Vagina (tissue), 2 donors: Measurements from ENCODE around the gene SACS. TPM values are rescaled to one million over a fixed set of nuclear protein-coding genes. Genes with fewer than 3 reads are reported as not detected.

ENCODE experiments used
- DNase-seq, 2 donors: peaks; one replicate each; pipeline ENCODE4 v3.0.0-alpha.2; 2017; ENCODE audit errors: extremely low spot score in 2 of 2
- H3K27ac ChIP-seq: fragments of 200-600 bp; sonication (generic); one replicate; pipeline ENCODE4 v1.5.1; 2019
- H3K27me3 ChIP-seq: fragments of 200-600 bp; sonication (generic); one replicate; pipeline ENCODE4 v1.5.1; 2019
- H3K36me3 ChIP-seq, 2 donors: fragments of 200-600 bp; sonication (generic); one replicate each; pipeline ENCODE4 v1.5.1; 2017 to 2019
- H3K4me1 ChIP-seq: fragments of 200-600 bp; sonication (generic); one replicate; pipeline ENCODE4 v1.5.1; 2019
- H3K4me3 ChIP-seq, 2 donors: fragments of 200-600 bp; sonication (generic); 1 replicate in 1 of 2; 2 replicates in 1 of 2; pipeline ENCODE4 v1.5.1; 2016 to 2019
- H3K9me3 ChIP-seq: fragments of 200-600 bp; sonication (generic); one replicate; pipeline ENCODE4 v1.5.1; 2019
- POLR2A ChIP-seq, 2 donors: fragments of 450-650 bp; IDR thresholded peaks; one replicate each; pipeline ENCODE4 v1.6.1; 2017; ENCODE audit warnings: antibody characterized with exemption in 2 of 2, mild to moderate bottlenecking in 2 of 2, moderate library complexity in 2 of 2
- POLR2AphosphoS5 ChIP-seq, 2 donors: sonication (generic); formaldehyde crosslinking; IDR thresholded peaks; one replicate each; pipeline ENCODE4 v1.9.0; 2017; ENCODE audit warnings: antibody characterized with exemption in 2 of 2, mild to moderate bottlenecking in 2 of 2, low read depth in 1 of 2; ENCODE audit not compliant: insufficient read depth in 1 of 2
- intact Hi-C: fragments of 100-400 bp; cut with DNase I; formaldehyde crosslinking; loops from one replicate; pipeline ENCODE4 v1.15.1; 2023
- total RNA-seq: library from RNA; depleted of rRNA; stranded (reverse); fragments of >200 nt; gene quantifications from one replicate; pipeline ENCODE4 v1.2.3, GENCODE V29; 2016
- TF ChIP-seq, protein P1 (sequence below), 3 experiments: fragments of 450-650 bp in 2 of 3; fragments of 200-600 bp in 1 of 3; sonication (generic) in 1 of 3; IDR thresholded peaks; one replicate each; pipeline ENCODE4 v1.5.1; 2017 to 2019; ENCODE audit warnings: antibody characterized with exemption in 3 of 3, mild to moderate bottlenecking in 2 of 3, moderate library complexity in 2 of 3

Gene SACS
- total RNA-seq, 1 donor from 2014 or later: 24.8 TPM

DNA sequence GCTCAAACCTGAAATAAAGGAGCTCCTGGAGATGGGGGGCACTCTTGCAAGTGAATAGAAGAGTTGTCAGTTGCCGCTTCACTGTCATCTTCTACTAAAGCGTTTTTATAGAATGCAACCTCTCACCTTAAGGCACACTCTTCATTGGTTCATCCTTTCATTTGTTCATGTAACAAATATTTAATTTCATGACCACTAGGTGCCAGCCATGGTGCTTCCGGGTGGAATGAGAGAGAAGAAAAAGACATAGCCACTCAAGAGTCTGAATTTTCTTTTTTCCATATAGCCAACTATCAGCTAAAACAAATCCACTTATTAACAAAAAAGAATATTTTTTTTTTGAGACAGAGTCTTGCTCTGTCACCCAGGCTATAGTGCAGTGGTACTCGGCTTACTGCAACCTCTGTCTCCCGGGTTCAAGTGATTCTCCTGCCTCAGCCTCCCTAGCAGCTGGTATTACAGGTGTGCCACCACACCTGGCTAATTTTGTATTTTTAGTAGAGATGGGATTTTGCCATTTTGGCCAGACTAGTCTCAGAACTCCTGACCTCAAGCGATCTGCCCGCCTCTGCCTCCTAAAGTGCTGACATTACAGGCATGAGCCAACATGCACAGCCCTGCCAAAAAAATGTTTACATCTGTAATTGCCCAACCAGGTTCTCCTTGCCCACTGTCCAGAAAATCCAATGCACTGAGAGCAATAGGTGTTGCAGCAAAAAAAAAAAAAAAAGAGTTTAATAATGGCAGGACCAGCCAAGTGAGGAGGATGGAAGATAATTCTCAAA is 22.1 kb upstream of the SACS start:
- no peaks in the 10 kb centered on the region for H3K36me3 ChIP-seq
- no peaks in the 10 kb centered on the region for H3K9me3 ChIP-seq
- H3K4me1 ChIP-seq: no peaks in the 10 kb centered on the region
- no peak overlapping the region for H3K4me3 ChIP-seq
- H3K27ac ChIP-seq: no peak overlapping the region
- DNase-seq: no peak
- TF ChIP-seq, protein P1, sequence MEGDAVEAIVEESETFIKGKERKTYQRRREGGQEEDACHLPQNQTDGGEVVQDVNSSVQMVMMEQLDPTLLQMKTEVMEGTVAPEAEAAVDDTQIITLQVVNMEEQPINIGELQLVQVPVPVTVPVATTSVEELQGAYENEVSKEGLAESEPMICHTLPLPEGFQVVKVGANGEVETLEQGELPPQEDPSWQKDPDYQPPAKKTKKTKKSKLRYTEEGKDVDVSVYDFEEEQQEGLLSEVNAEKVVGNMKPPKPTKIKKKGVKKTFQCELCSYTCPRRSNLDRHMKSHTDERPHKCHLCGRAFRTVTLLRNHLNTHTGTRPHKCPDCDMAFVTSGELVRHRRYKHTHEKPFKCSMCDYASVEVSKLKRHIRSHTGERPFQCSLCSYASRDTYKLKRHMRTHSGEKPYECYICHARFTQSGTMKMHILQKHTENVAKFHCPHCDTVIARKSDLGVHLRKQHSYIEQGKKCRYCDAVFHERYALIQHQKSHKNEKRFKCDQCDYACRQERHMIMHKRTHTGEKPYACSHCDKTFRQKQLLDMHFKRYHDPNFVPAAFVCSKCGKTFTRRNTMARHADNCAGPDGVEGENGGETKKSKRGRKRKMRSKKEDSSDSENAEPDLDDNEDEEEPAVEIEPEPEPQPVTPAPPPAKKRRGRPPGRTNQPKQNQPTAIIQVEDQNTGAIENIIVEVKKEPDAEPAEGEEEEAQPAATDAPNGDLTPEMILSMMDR (IDR thresholded peaks at IDR 0.05): no peak
- TF ChIP-seq POLR2AphosphoS5 (IDR thresholded peaks at IDR 0.05; ENCODE audit: insufficient read depth in 1 of 2, low read depth in 1 of 2) (no peak), POLR2A (IDR thresholded peaks at IDR 0.05) (no peak)
- H3K27me3 ChIP-seq: no peaks in the 10 kb centered on the region
- intact Hi-C loops: no loop called here

DNA sequence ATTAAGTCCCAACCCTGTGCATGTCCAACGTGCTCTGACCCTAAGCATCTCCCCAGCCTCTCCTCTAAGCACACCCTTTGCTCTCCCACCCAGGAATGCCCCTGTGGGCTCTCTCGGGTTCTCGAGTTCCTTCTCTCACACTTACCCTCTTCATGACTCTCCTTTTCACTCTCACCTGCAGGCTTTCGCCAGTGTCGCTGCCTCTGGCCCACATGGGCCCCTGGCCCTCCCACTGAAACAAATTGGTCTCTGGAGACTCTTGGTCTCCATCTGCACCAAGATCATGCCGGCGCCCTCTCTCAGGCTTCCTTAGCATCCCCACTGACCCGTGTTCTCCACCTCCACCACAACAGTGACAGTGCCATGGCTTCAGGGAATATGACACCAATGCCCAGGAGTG is 19.6 kb upstream of the SACS start:
- Histone ChIP-seq H3K4me3 (no peak overlapping the region), H3K9me3 (no peaks in the 10 kb centered on the region), H3K27ac (no peak overlapping the region), H3K36me3 (no peaks in the 10 kb centered on the region), H3K27me3 (no peaks in the 10 kb centered on the region), H3K4me1 (no peaks in the 10 kb centered on the region)
- TF ChIP-seq POLR2AphosphoS5 (IDR thresholded peaks at IDR 0.05; ENCODE audit: insufficient read depth in 1 of 2, low read depth in 1 of 2): no peak
- no peak for TF ChIP-seq POLR2A (IDR thresholded peaks at IDR 0.05)
- TF ChIP-seq, protein P1 (IDR thresholded peaks at IDR 0.05): no peak
- no peak for DNase-seq
- intact Hi-C loops: no loop called here

DNA sequence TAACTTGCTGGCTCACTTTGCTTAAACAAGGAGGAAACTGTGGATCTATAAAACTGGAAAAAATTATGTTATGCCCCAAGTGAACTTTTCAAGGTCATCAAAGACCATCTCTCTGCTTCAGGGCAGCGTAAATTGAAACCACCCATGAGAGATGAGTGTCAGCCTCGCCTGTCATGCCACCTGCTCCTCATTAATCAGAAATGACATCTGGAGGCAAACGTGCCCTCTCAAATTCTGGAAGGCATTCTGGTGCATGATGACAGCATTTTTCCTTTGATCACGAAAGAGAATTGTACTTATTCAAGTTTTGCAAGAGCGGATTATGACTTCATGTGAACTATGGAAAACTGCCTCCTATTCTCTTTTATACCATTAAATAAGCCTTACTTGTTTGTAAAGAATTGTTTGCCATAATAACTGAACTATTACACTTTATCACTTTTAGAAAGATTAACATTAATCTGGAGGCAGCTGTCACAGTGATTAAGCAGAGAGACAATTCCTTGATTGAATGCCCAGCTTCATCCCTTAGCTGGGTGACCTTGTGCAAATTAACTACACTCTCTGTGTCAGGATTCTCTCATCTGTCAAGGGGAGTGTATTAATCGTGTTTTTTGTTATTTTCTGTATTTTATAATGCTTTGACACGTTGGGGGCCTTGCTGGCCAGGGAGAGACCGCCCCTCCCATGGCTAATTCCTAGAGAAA is 17.0 kb upstream of the SACS start:
- Histone ChIP-seq H3K4me1 (no peaks in the 10 kb centered on the region), H3K27ac (no peak overlapping the region), H3K4me3 (no peak overlapping the region), H3K36me3 (no peaks in the 10 kb centered on the region), H3K9me3 (no peaks in the 10 kb centered on the region), H3K27me3 (no peaks in the 10 kb centered on the region)
- TF ChIP-seq, protein P1 (IDR thresholded peaks at IDR 0.05): no peak
- TF ChIP-seq POLR2A (IDR thresholded peaks at IDR 0.05) (no peak), POLR2AphosphoS5 (IDR thresholded peaks at IDR 0.05; ENCODE audit: insufficient read depth in 1 of 2, low read depth in 1 of 2) (no peak)
- intact Hi-C loops: no loop called here
- no peak for DNase-seq

DNA sequence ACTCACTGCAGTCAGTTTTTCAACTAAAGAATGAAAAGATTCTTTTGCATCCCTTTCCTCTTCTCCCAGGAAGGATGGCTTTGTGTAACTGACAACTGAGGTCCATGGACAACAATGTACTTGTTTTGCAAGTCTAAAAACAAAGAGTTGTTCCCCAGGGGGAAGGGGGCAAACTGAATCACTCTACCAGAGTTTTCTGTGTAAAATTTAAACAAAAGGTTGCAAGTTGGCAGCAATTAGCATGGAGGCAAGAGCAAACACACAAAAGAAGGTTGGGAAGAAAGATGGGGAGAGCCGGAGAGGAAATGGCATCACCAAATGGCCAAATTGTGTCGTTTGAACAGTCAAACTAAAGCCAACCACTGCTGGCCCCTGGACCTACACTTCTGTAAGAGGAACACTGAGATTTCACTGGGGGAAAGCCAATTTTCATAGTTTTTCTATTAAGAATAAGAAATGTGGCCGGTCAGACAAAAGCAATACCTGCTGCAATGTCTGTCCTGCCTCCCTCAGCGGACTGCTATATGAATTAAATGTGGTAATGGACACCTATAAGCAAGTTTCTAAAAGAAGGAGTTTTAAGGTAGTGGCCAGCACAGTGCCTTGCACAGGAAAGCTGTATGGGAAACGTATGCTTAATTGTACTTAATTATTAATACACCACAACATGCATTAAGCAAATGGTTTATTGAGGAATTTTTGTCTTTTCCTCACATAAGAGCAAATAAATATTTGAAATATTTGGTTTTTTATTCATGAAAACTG is 16.1 kb upstream of the SACS start:
- Histone ChIP-seq H3K27ac (no peak overlapping the region), H3K4me1 (no peaks in the 10 kb centered on the region), H3K9me3 (no peaks in the 10 kb centered on the region), H3K4me3 (no peak overlapping the region), H3K27me3 (no peaks in the 10 kb centered on the region), H3K36me3 (no peaks in the 10 kb centered on the region)
- intact Hi-C loops: no loop called here
- TF ChIP-seq POLR2A (IDR thresholded peaks at IDR 0.05) (no peak), POLR2AphosphoS5 (IDR thresholded peaks at IDR 0.05; ENCODE audit: insufficient read depth in 1 of 2, low read depth in 1 of 2) (no peak)
- TF ChIP-seq, protein P1 (IDR thresholded peaks at IDR 0.05): no peak
- no peak for DNase-seq
